Activated T-helper 17 cell treated with anti-CD3 and anti-CD28 coated beads, Interleukin-2, amount 50 U/mL, for 72 hours (primary cell): ENCODE measurements around the gene CCNL2. TPM values are rescaled to one million over a fixed set of nuclear protein-coding genes. Genes with fewer than 3 reads are reported as not detected.
"Not testable (repeated sequence)": the region's sequence is repeated elsewhere in the genome, so short reads cannot be mapped to it uniquely, and the experiment has no call there.

Source experiments
- ATAC-seq: fragments of 150-1000 bp; cut with Tn5 transposase; replicated peaks from 2 replicates; pipeline ENCODE4 v1.10.0; 2021; ENCODE audit warnings: mild to moderate bottlenecking, moderate library complexity
- H3K27ac Mint-ChIP-seq: one replicate; pipeline ENCODE4 v1.8.0; 2022; ENCODE audit warnings: mixed read lengths
- H3K27me3 Mint-ChIP-seq: one replicate; pipeline ENCODE4 v1.8.0; 2022; ENCODE audit warnings: mixed read lengths
- H3K36me3 Mint-ChIP-seq: one replicate; pipeline ENCODE4 v1.8.0; 2022; ENCODE audit warnings: low read depth, mild to moderate bottlenecking, mixed read lengths
- H3K4me1 Mint-ChIP-seq: one replicate; pipeline ENCODE4 v1.8.0; 2022; ENCODE audit warnings: mixed read lengths
- H3K4me3 Mint-ChIP-seq: one replicate; pipeline ENCODE4 v1.8.0; 2022; ENCODE audit warnings: mild to moderate bottlenecking, mixed read lengths
- H3K9me3 Mint-ChIP-seq: one replicate; pipeline ENCODE4 v1.8.0; 2022; ENCODE audit warnings: mixed read lengths
- total RNA-seq, 2 donors: library from RNA; stranded (reverse); gene quantifications; one replicate each; pipeline ENCODE4 v1.2.3, GENCODE V29; 2022

Gene CCNL2
- total RNA-seq, 2 donors from 2014 or later: 103 to 107 TPM

DNA sequence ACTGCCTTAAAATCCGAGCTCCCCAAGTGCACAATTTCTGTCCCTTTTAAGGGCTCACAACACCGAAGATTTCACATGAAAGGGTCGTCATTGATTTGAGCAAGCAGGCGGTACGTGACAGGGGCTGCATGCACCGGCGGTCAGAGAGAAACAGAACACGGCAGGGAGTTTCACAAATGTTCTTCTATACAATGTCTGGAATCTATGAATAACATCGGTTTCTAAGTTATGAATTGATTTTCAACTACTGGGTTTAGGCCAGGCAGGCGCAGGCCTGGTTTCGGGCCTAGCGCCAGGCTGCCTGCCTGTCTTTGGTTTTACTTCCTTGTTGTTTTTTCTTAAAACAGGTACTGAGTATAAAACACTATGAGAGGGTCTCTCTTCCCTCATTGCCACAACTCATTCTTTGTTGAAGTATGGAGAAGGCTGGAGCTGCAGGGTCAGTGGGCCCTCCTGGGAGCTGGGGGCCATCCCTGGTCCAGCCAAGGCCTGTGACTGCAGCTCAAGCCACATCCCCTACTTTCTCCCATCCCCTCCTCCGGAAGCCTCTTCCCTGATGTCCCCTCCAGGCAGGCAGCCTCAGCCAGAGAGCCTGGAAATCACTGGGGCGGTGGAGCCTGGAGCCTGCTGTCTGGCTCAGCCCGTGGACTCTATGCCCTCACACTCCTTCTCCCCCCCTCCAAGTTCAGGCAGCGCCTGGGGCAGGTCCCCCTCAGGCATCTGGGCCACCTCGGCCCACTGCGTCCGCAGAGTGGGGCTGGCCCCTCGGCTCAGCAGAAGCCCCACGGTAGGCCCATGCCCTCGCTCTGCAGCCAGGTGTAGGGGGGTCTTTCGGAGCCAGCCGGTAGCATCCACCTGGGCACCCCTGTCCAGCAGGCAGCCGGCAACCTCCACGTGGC is 19.6 kb upstream of the CCNL2 start:
- H3K27me3 Mint-ChIP-seq: peaks cover 7% of the 10 kb centered on the region
- peak overlapping the region; percentile 22 for H3K27ac Mint-ChIP-seq
- no peaks in the 10 kb centered on the region for H3K36me3 Mint-ChIP-seq

GRCh38 chr1:1417825-1418463 is 18.8 kb upstream of the CCNL2 start:
- ATAC-seq: peak; percentile 47
- Mint-ChIP-seq H3K4me3 (peak overlapping the region; percentile 24), H3K27ac (peak overlapping the region; percentile 23)
- H3K36me3 Mint-ChIP-seq, H3K27me3 Mint-ChIP-seq, H3K9me3 Mint-ChIP-seq, H3K4me1 Mint-ChIP-seq: not testable (repeated sequence)

More for the DNA sequence above, 19.6 kb upstream of the CCNL2 start:
- H3K4me1 Mint-ChIP-seq: peaks cover 7% of the 10 kb centered on the region
- no peak for ATAC-seq
- no peaks in the 10 kb centered on the region for H3K9me3 Mint-ChIP-seq
- H3K4me3 Mint-ChIP-seq: no peak overlapping the region

GRCh38 chr1:1417396-1417795 is 18.3 kb upstream of the CCNL2 start:
- ATAC-seq, H3K4me1 Mint-ChIP-seq, H3K9me3 Mint-ChIP-seq, H3K36me3 Mint-ChIP-seq, H3K27me3 Mint-ChIP-seq: not testable (repeated sequence)
- Mint-ChIP-seq H3K4me3 (peak overlapping the region; percentile 24), H3K27ac (peak overlapping the region; percentile 23)

- no peak for ATAC-seq
- Mint-ChIP-seq H3K27me3 (no peaks in the 10 kb centered on the region), H3K4me3 (no peak overlapping the region), H3K9me3 (no peaks in the 10 kb centered on the region), H3K27ac (no peak overlapping the region), H3K36me3 (no peaks in the 10 kb centered on the region), H3K4me1 (peaks cover 7% of the 10 kb centered on the region)
These were observed 16.6 kb upstream of the CCNL2 start for GRCh38 chr1:1415751-1416150.

DNA sequence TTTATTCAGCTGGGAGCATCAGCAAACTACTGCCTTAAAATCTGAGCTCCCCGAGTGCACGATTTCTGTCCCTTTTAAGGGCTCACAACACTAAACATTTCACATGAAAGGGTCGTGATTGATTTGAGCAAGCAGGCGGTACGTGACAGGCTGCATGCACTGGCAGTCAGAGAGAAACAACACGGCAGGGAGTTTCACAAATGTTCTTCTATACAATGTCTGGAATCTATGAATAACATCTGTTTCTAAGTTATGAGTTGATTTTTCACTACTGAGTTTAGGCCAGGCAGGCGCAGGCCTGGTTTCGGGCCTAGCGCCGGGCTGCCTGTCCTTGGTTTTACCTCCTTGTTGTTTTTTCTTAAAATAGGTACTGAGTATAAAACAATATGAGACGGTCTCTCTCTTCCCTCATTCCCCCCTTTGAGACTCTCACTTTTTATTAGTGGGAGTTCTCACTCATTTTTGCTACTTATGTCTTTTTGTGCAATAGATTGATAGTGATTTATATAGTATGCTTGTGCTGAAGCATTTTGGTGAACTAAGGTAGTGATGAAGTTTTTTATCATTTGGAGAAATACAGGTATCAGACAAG is 13.3 kb upstream of the CCNL2 start:
- not testable (repeated sequence) for H3K9me3 Mint-ChIP-seq, H3K27me3 Mint-ChIP-seq, H3K4me1 Mint-ChIP-seq
- Mint-ChIP-seq H3K4me3 (peak overlapping the region; percentile 28), H3K27ac (peak overlapping the region; percentile 79), H3K36me3 (peaks cover 21% of the 10 kb centered on the region)
- peak; percentile 31 for ATAC-seq

- H3K9me3 Mint-ChIP-seq: no peaks in the 10 kb centered on the region
- H3K27ac Mint-ChIP-seq: peak overlapping the region; percentile 79
- no peak for ATAC-seq
- peaks cover 29% of the 10 kb centered on the region for H3K36me3 Mint-ChIP-seq
- H3K4me3 Mint-ChIP-seq: no peak overlapping the region
- no peaks in the 10 kb centered on the region for H3K4me1 Mint-ChIP-seq
- no peaks in the 10 kb centered on the region for H3K27me3 Mint-ChIP-seq
These were observed 12.5 kb upstream of the CCNL2 start for GRCh38 chr1:1411626-1412025.

GRCh38 chr1:1410238-1410637 is 11.1 kb upstream of the CCNL2 start:
- H3K27ac Mint-ChIP-seq, H3K4me1 Mint-ChIP-seq, H3K27me3 Mint-ChIP-seq, ATAC-seq, H3K9me3 Mint-ChIP-seq: not testable (repeated sequence)
- H3K36me3 Mint-ChIP-seq: peaks cover 43% of the 10 kb centered on the region
- H3K4me3 Mint-ChIP-seq: peak overlapping the region; percentile 37

GRCh38 chr1:1407636-1408318 is 8.6 kb upstream of the CCNL2 start:
- H3K4me1 Mint-ChIP-seq: peaks cover 5% of the 10 kb centered on the region
- ATAC-seq: peak; percentile 17
- peak overlapping the region; percentile 89 for H3K27ac Mint-ChIP-seq
- H3K4me3 Mint-ChIP-seq: peak overlapping the region; percentile 90
- no peaks in the 10 kb centered on the region for H3K9me3 Mint-ChIP-seq
- H3K27me3 Mint-ChIP-seq: no peaks in the 10 kb centered on the region
- H3K36me3 Mint-ChIP-seq: peaks cover 68% of the 10 kb centered on the region

GRCh38 chr1:1406821-1407635 is 7.9 kb upstream of the CCNL2 start, which contains the start of gene MRPL20:
Gene MRPL20, minus strand, starts transcription at chr1:1407293. Its CDS starts 76 bp downstream, at chr1:1407217.
- peak; percentile 98 for ATAC-seq
- no peaks in the 10 kb centered on the region for H3K9me3 Mint-ChIP-seq
- peaks cover 5% of the 10 kb centered on the region for H3K4me1 Mint-ChIP-seq
- H3K27me3 Mint-ChIP-seq: no peaks in the 10 kb centered on the region
- peaks cover 75% of the 10 kb centered on the region for H3K36me3 Mint-ChIP-seq
- peak within 1 kb of the TSS; percentile 93 for H3K27ac Mint-ChIP-seq
- peak within 1 kb of the TSS; percentile 90 for H3K4me3 Mint-ChIP-seq

GRCh38 chr1:1406101-1406820 is 7.1 kb upstream of the CCNL2 start:
- Mint-ChIP-seq H3K27me3 (no peaks in the 10 kb centered on the region), H3K36me3 (peaks cover 83% of the 10 kb centered on the region), H3K9me3 (no peaks in the 10 kb centered on the region), H3K4me1 (peaks cover 5% of the 10 kb centered on the region), H3K4me3 (peak overlapping the region; percentile 90), H3K27ac (peak overlapping the region; percentile 93)
- no peak for ATAC-seq

- Mint-ChIP-seq H3K4me1 (peaks cover 5% of the 10 kb centered on the region), H3K27ac (peak overlapping the region; percentile 62), H3K4me3 (peak overlapping the region; percentile 19), H3K36me3 (peaks cover 94% of the 10 kb centered on the region), H3K9me3 (no peaks in the 10 kb centered on the region), H3K27me3 (no peaks in the 10 kb centered on the region)
- ATAC-seq: no peak
These were observed 4.5 kb upstream of the CCNL2 start for GRCh38 chr1:1403653-1404052.

DNA sequence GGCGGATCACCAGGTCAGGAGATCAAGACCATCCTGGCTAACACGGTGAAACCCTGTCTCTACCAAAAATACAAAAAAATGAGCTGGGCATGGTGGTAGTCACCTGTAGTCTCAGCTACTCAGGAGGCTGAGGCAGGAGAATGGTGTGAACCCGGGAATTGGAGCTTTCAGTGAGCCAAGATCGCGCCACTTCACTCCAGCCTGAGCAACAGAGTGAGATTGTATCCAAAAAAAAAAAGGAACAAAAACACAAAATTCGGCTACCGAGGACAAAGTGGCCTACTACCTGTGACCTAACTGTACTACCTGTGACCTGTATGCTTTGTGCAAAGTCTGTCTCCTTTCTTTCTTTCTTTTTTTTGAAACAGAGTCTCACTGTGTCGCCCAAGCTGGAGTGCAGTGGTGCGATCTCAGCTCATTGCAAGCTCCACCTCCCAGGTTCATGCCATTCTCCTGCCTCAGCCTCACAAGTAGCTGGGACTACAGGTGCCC is 3.8 kb upstream of the CCNL2 start:
- not testable (repeated sequence) for H3K4me3 Mint-ChIP-seq, H3K27me3 Mint-ChIP-seq, H3K4me1 Mint-ChIP-seq, ATAC-seq, H3K9me3 Mint-ChIP-seq
- Mint-ChIP-seq H3K27ac (peak overlapping the region; percentile 62), H3K36me3 (peaks cover 93% of the 10 kb centered on the region)
